DOHH2 (cell line): ENCODE results near the gene OSBPL10.

Experiments
- EZH2phosphoT487 ChIP-seq: fragments of 200-600 bp; sonication (generic); IDR thresholded peaks from 2 replicates; pipeline ENCODE4 v1.6.1; 2017; ENCODE audit warnings: borderline replicate concordance, mild to moderate bottlenecking, antibody characterized with exemption, low read length, moderate library complexity, mixed read lengths
- TF ChIP-seq, protein P1 (sequence below): fragments of 200-600 bp; sonication (generic); IDR thresholded peaks from one replicate; pipeline ENCODE4 v1.5.1; 2014; ENCODE audit warnings: antibody characterized with exemption, mild to moderate bottlenecking, low read depth, low read length; ENCODE audit not compliant: poor library complexity, severe bottlenecking

- TF ChIP-seq, protein P1, sequence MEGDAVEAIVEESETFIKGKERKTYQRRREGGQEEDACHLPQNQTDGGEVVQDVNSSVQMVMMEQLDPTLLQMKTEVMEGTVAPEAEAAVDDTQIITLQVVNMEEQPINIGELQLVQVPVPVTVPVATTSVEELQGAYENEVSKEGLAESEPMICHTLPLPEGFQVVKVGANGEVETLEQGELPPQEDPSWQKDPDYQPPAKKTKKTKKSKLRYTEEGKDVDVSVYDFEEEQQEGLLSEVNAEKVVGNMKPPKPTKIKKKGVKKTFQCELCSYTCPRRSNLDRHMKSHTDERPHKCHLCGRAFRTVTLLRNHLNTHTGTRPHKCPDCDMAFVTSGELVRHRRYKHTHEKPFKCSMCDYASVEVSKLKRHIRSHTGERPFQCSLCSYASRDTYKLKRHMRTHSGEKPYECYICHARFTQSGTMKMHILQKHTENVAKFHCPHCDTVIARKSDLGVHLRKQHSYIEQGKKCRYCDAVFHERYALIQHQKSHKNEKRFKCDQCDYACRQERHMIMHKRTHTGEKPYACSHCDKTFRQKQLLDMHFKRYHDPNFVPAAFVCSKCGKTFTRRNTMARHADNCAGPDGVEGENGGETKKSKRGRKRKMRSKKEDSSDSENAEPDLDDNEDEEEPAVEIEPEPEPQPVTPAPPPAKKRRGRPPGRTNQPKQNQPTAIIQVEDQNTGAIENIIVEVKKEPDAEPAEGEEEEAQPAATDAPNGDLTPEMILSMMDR, result no peak
- no peak for TF ChIP-seq EZH2phosphoT487
Observed at GRCh38 chr3:31875437-31875836, 105.6 kb downstream of the OSBPL10 start.
